ENCODE data around the gene KIAA0586. TPM values are rescaled to one million over a fixed set of nuclear protein-coding genes. Genes with fewer than 3 reads are reported as not detected.

KIAA0586 gene
- total and polyA plus RNA-seq, 10 of the 15 experiments (the other 5 are each of a cell fraction or from before 2014, with no cell fraction given): 7.1 to 27.6 (median 19.1) TPM

- Histone ChIP-seq H3K4me2 (ENCODE audit: control insufficient read depth, insufficient read depth) (no peak overlapping the region), H3K27ac (ENCODE audit: control insufficient read depth, insufficient read depth) (no peak overlapping the region), H3K9me3 (replicated peaks; ENCODE audit: control insufficient read depth, insufficient read depth, low read length) (no peaks in the 10 kb centered on the region), H3K4me3 (no peak overlapping the region), H3K27me3 (replicated peaks in 1 of 2; ENCODE audit: control insufficient read depth in 2 of 2, insufficient read depth in 2 of 2, low read length in 1 of 2) (no peaks in the 10 kb centered on the region), H3K36me3 (ENCODE audit: control insufficient read depth in 2 of 2, insufficient read depth in 2 of 2, low read length in 1 of 2) (no peaks in the 10 kb centered on the region), H4K20me1 (ENCODE audit: control insufficient read depth, insufficient read depth) (no peaks in the 10 kb centered on the region), H3K9ac (ENCODE audit: control insufficient read depth, insufficient read depth, low read length) (no peak overlapping the region), H3K4me1 (ENCODE audit: control insufficient read depth, insufficient read depth, low read length) (no peaks in the 10 kb centered on the region), H3K79me2 (ENCODE audit: control insufficient read depth, insufficient read depth, low read length) (no peaks in the 10 kb centered on the region), H2AFZ (ENCODE audit: control insufficient read depth, low read depth, low read length) (no peak overlapping the region)
- no peak for FAIRE-seq
- intact Hi-C loops (cut with micrococcal nuclease; ENCODE audit: unreplicated experiment) (no loop called here), in situ Hi-C loops (cut with MboI) (no loop called here)
- no TSS peak for BruUV-seq (replicated peaks)
- ChIA-PET POLR2A (no interaction called here), CTCF (interaction anchor here (1.4 kb wide), 1 partner anchor 11 kb away, joined by 4 read pairs; no protein-coding TSS in a partner anchor), SMC1A (ENCODE audit: uncharacterized antibody, unreplicated experiment) (interaction anchor here (0.5 to 1.4 kb wide), 4 partner anchors 9 to 995 kb away, joined by 3 to 4 read pairs (median 4); no protein-coding TSS in a partner anchor), RAD21 (ENCODE audit: unreplicated experiment) (interaction anchor here (1.5 kb wide), 1 partner anchor 38 kb away, joined by 3 read pairs; no protein-coding TSS in a partner anchor)
- 34% methylated on average over 4 of the region's 4 CpGs for WGBS (ENCODE audit: insufficient coverage, insufficient replicate concordance, low lambda C conversion rate, missing lambda C conversion rate)
- no peak for DNase-seq (ENCODE audit: low read depth, low spot score)
- TF ChIP-seq IKZF1 (conservative IDR thresholded peaks at IDR 0.05) (no peak), SPI1 (IDR thresholded peaks at IDR 0.05; ENCODE audit: borderline replicate concordance, insufficient read depth, low read depth, low read length) (peak; percentile 30; the same call in 1 of the 2 replicates)
- ATAC-seq: 0 out of 3 replicates have a peak, but pooled peaks have one; percentile 26
Measured at GRCh38 chr14:58598028-58598803, 170.7 kb downstream of the KIAA0586 start.

GRCh38 chr14:58598804-58599525 lies 171.4 kb downstream of the KIAA0586 start:
- no peak for ATAC-seq
- ChIA-PET POLR2A (no interaction called here), SMC1A (ENCODE audit: uncharacterized antibody, unreplicated experiment) (interaction anchor here (1.4 kb wide), 3 partner anchors 8 to 39 kb away, joined by 4 read pairs; no protein-coding TSS in a partner anchor), CTCF (interaction anchor here (1.4 kb wide), 1 partner anchor 10 kb away, joined by 4 read pairs; no protein-coding TSS in a partner anchor), RAD21 (ENCODE audit: unreplicated experiment) (interaction anchor here (1.5 kb wide), 1 partner anchor 38 kb away, joined by 3 read pairs; no protein-coding TSS in a partner anchor)
- no peak for DNase-seq (ENCODE audit: low read depth, low spot score)
- Histone ChIP-seq H3K4me3 (no peak overlapping the region), H3K36me3 (ENCODE audit: control insufficient read depth in 2 of 2, insufficient read depth in 2 of 2, low read length in 1 of 2) (no peaks in the 10 kb centered on the region), H3K27ac (ENCODE audit: control insufficient read depth, insufficient read depth) (no peak overlapping the region), H3K4me1 (ENCODE audit: control insufficient read depth, insufficient read depth, low read length) (no peaks in the 10 kb centered on the region), H3K9me3 (replicated peaks; ENCODE audit: control insufficient read depth, insufficient read depth, low read length) (no peaks in the 10 kb centered on the region), H3K9ac (ENCODE audit: control insufficient read depth, insufficient read depth, low read length) (no peak overlapping the region), H4K20me1 (ENCODE audit: control insufficient read depth, insufficient read depth) (no peaks in the 10 kb centered on the region), H3K79me2 (ENCODE audit: control insufficient read depth, insufficient read depth, low read length) (no peaks in the 10 kb centered on the region), H2AFZ (ENCODE audit: control insufficient read depth, low read depth, low read length) (no peak overlapping the region), H3K4me2 (ENCODE audit: control insufficient read depth, insufficient read depth) (no peak overlapping the region), H3K27me3 (replicated peaks in 1 of 2; ENCODE audit: control insufficient read depth in 2 of 2, insufficient read depth in 2 of 2, low read length in 1 of 2) (no peaks in the 10 kb centered on the region)
- FAIRE-seq: no peak
- 32% methylated on average over 11 of the region's 11 CpGs for WGBS (ENCODE audit: insufficient coverage, insufficient replicate concordance, low lambda C conversion rate, missing lambda C conversion rate)
- BruUV-seq (replicated peaks): no TSS peak
- intact Hi-C loops (cut with micrococcal nuclease; ENCODE audit: unreplicated experiment): no loop called here
- in situ Hi-C loops (cut with MboI): no loop called here
- no peak for TF ChIP-seq MTA2 (IDR thresholded peaks at IDR 0.05; ENCODE audit: low read depth)
- no peak for TF ChIP-seq ZNF622 (IDR thresholded peaks at IDR 0.05)
- no peak for TF ChIP-seq RAD51 (IDR thresholded peaks at IDR 0.05)
- no peak for TF ChIP-seq CBFB (IDR thresholded peaks at IDR 0.05; ENCODE audit: low read depth)
- no peak for TF ChIP-seq IRF3 (IDR thresholded peaks at IDR 0.05)
- TF ChIP-seq SP1 (IDR thresholded peaks at IDR 0.05; ENCODE audit: low read depth, low read length): no peak
- no peak for TF ChIP-seq ASH2L (IDR thresholded peaks at IDR 0.05; ENCODE audit: borderline replicate concordance, low read depth)
- TF ChIP-seq DPF2 (IDR thresholded peaks at IDR 0.05): no peak
- TF ChIP-seq CHD4 (IDR thresholded peaks at IDR 0.05): no peak

All from GM12878 (cell line).